ENCODE data around the gene DPH6. TPM values are rescaled to one million over a fixed set of nuclear protein-coding genes. Genes with fewer than 3 reads are reported as not detected.

The DPH6 gene
- total RNA-seq, 2 donors from 2014 or later: 29.8 to 35.6 TPM

DNA sequence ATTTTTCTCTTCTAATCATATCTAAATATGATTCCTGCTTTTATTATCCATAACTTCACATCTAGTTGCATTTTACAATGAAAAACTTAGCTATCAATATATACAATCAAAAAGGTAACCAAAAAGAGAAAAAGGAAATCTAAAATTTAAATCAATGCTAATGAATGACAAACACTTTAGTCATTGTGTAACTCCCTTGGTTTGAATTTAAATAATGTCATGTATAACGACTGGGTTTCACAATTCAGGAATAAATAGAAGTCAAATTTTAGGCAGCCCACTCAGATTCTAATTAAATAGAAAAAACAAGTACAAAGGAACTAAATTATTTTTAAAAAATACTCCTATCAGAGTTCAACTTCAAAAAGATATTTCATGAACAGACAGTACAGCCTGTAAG, 26.9 kb downstream of the DPH6 start:
- Histone ChIP-seq H3K9ac (ENCODE audit: extremely low read depth, low read length, poor library complexity, severe bottlenecking) (no peak overlapping the region), H3K27me3 (ENCODE audit: control insufficient read depth, insufficient read depth, low read length, poor library complexity, severe bottlenecking) (no peaks in the 10 kb centered on the region), H3K9me3 (ENCODE audit: control insufficient read depth, low read length) (no peaks in the 10 kb centered on the region), H3K27ac (ENCODE audit: low read depth, low read length) (no peak overlapping the region), H3K4me3 (ENCODE audit: low read length) (no peak overlapping the region), H3K4me1 (ENCODE audit: control insufficient read depth, insufficient read depth, low read length) (no peaks in the 10 kb centered on the region), H3K36me3 (ENCODE audit: control insufficient read depth, insufficient read depth, low read length) (no peaks in the 10 kb centered on the region)
- no peaks in the 10 kb centered on the region for H3K9me3 Mint-ChIP-seq
- no peak overlapping the region for H3K4me3 Mint-ChIP-seq
- H3K27ac Mint-ChIP-seq: no peak overlapping the region
- H3K27me3 Mint-ChIP-seq (ENCODE audit: insufficient read depth): no peaks in the 10 kb centered on the region
- TF ChIP-seq, protein P1, sequence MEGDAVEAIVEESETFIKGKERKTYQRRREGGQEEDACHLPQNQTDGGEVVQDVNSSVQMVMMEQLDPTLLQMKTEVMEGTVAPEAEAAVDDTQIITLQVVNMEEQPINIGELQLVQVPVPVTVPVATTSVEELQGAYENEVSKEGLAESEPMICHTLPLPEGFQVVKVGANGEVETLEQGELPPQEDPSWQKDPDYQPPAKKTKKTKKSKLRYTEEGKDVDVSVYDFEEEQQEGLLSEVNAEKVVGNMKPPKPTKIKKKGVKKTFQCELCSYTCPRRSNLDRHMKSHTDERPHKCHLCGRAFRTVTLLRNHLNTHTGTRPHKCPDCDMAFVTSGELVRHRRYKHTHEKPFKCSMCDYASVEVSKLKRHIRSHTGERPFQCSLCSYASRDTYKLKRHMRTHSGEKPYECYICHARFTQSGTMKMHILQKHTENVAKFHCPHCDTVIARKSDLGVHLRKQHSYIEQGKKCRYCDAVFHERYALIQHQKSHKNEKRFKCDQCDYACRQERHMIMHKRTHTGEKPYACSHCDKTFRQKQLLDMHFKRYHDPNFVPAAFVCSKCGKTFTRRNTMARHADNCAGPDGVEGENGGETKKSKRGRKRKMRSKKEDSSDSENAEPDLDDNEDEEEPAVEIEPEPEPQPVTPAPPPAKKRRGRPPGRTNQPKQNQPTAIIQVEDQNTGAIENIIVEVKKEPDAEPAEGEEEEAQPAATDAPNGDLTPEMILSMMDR (conservative IDR thresholded peaks at IDR 0.05): no peak
- WGBS, 2 experiments (ENCODE audit: insufficient coverage in 1 of 2, insufficient read length in 1 of 2): 31 to 40% methylated on average over 1 of the region's 1 CpG
- H3K36me3 Mint-ChIP-seq (ENCODE audit: low read depth): peaks cover 2% of the 10 kb centered on the region
- peaks cover 24% of the 10 kb centered on the region for H3K4me1 Mint-ChIP-seq
- no peak for DNase-seq

- peaks cover 11% of the 10 kb centered on the region for H3K4me1 Mint-ChIP-seq
- Histone ChIP-seq H3K4me3 (ENCODE audit: low read length) (no peak overlapping the region), H3K4me1 (ENCODE audit: control insufficient read depth, insufficient read depth, low read length) (no peaks in the 10 kb centered on the region), H3K9me3 (ENCODE audit: control insufficient read depth, low read length) (no peaks in the 10 kb centered on the region), H3K27me3 (ENCODE audit: control insufficient read depth, insufficient read depth, low read length, poor library complexity, severe bottlenecking) (no peaks in the 10 kb centered on the region), H3K27ac (ENCODE audit: low read depth, low read length) (no peak overlapping the region), H3K36me3 (ENCODE audit: control insufficient read depth, insufficient read depth, low read length) (no peaks in the 10 kb centered on the region), H3K9ac (ENCODE audit: extremely low read depth, low read length, poor library complexity, severe bottlenecking) (no peak overlapping the region)
- no peak overlapping the region for H3K4me3 Mint-ChIP-seq
- H3K9me3 Mint-ChIP-seq: no peaks in the 10 kb centered on the region
- no peak overlapping the region for H3K27ac Mint-ChIP-seq
- H3K36me3 Mint-ChIP-seq (ENCODE audit: low read depth): peaks cover 2% of the 10 kb centered on the region
- TF ChIP-seq, protein P1 (conservative IDR thresholded peaks at IDR 0.05): no peak
- no peak for DNase-seq
- no peaks in the 10 kb centered on the region for H3K27me3 Mint-ChIP-seq (ENCODE audit: insufficient read depth)
These were observed 31.2 kb downstream of the DPH6 start for GRCh38 chr15:35514759-35515158.

DNA sequence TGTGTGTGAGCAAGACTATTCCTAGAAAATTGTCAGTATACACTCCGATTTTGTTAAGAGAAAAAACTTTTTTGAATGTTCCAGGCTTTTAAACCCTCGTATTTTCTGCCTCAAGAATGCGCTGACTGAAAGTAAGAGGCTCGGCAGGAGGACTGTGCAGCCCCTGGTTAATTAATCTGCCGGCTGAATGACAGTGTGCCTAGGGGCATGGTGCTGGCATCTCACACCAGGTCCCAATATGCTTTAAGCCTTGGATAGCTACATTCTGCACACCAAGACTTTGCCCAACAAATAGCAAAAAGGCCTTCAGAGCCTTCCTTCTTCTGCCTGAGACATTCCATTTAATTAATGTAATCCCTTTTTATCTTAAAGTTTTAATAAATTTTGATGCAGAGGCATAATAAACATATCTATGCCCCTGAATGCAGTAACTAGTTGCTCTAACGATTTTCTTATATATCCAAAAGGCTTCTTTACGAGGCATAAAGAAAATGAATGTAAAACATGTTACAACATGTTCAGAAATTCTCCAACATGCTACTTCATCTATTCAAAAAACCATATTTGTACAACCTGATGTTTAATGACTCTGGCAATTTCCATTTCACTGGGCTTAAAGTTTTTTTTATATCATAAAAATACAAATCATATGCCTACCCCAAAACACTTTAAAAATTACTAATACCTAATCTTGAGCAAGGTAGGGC, 37.9 kb downstream of the DPH6 start:
- 75 to 91% methylated on average over 7 of the region's 7 CpGs for WGBS, 2 experiments (ENCODE audit: insufficient coverage in 1 of 2, insufficient read length in 1 of 2)
- H3K27ac Mint-ChIP-seq: no peak overlapping the region
- no peaks in the 10 kb centered on the region for H3K4me1 ChIP-seq (ENCODE audit: control insufficient read depth, insufficient read depth, low read length)
- DNase-seq: no peak
- no peaks in the 10 kb centered on the region for H3K9me3 ChIP-seq (ENCODE audit: control insufficient read depth, low read length)
- no peaks in the 10 kb centered on the region for H3K27me3 ChIP-seq (ENCODE audit: control insufficient read depth, insufficient read depth, low read length, poor library complexity, severe bottlenecking)
- peaks cover 5% of the 10 kb centered on the region for H3K4me1 Mint-ChIP-seq
- no peaks in the 10 kb centered on the region for H3K27me3 Mint-ChIP-seq (ENCODE audit: insufficient read depth)
- H3K9me3 Mint-ChIP-seq: no peaks in the 10 kb centered on the region
- H3K4me3 ChIP-seq (ENCODE audit: low read length): no peak overlapping the region
- TF ChIP-seq, protein P1 (conservative IDR thresholded peaks at IDR 0.05): no peak
- no peak overlapping the region for H3K9ac ChIP-seq (ENCODE audit: extremely low read depth, low read length, poor library complexity, severe bottlenecking)
- no peak overlapping the region for H3K4me3 Mint-ChIP-seq
- no peaks in the 10 kb centered on the region for H3K36me3 Mint-ChIP-seq (ENCODE audit: low read depth)
- H3K36me3 ChIP-seq (ENCODE audit: control insufficient read depth, insufficient read depth, low read length): no peaks in the 10 kb centered on the region
- H3K27ac ChIP-seq (ENCODE audit: low read depth, low read length): no peak overlapping the region
